H1 (cell line): ENCODE measurements around the gene ACRV1. TPM values are rescaled to one million over a fixed set of nuclear protein-coding genes. Genes with fewer than 3 reads are reported as not detected.

ENCODE experiments used
- CTCF ChIA-PET: fragments of 300-600 bp; sonication (Branson Sonifier 250); formaldehyde crosslinking; loops from one replicate; lab custom pipeline; 2021; ENCODE audit not compliant: partially characterized antibody; lab: Charles Lee
- POLR2A ChIA-PET: fragments of 300-600 bp; sonication (Branson Sonifier 250); formaldehyde crosslinking; loops from one replicate; lab custom pipeline; 2021; ENCODE audit warnings: inconsistent platforms; ENCODE audit not compliant: partially characterized antibody; lab: Charles Lee
- DNase-seq, 2 experiments: peaks; one replicate each; pipeline versions ENCODE4 v3.0.0 to v3.0.0-alpha.2; 2010 to 2022; ENCODE audit warnings: low spot score in 2 of 2, low read depth in 1 of 2, mixed read lengths in 1 of 2
- FAIRE-seq: peaks from 2 replicates; lab custom pipeline; 2011; peaks lifted over from hg19 to GRCh38; lab: Jason Lieb, UNC
- H2AFZ ChIP-seq: 2 replicates; pipeline ENCODE4 v1.8.1; 2012; ENCODE audit warnings: low read length, inconsistent platforms
- H2AK5ac ChIP-seq: 2 replicates; pipeline ENCODE4 v1.6.1; 2013; ENCODE audit warnings: low read depth, low read length
- H2BK120ac ChIP-seq: replicated peaks from 2 replicates; pipeline ENCODE3; 2013; ENCODE audit warnings: low read depth, low read length, inconsistent platforms
- H2BK12ac ChIP-seq: 2 replicates; pipeline ENCODE4 v1.6.1; 2013; ENCODE audit warnings: low read depth, low read length
- H2BK15ac ChIP-seq: 2 replicates; pipeline ENCODE4 v1.6.1; 2013; ENCODE audit warnings: low read length
- H2BK20ac ChIP-seq: 2 replicates; pipeline ENCODE4 v1.6.1; 2013; ENCODE audit warnings: low read length
- H2BK5ac ChIP-seq: 2 replicates; pipeline ENCODE4 v1.6.1; 2013; ENCODE audit warnings: low read depth, low read length
- H3K14ac ChIP-seq: 2 replicates; pipeline ENCODE4 v1.6.1; 2013; ENCODE audit warnings: inconsistent platforms; ENCODE audit not compliant: insufficient read length
- H3K18ac ChIP-seq: 2 replicates; pipeline ENCODE4 v1.6.1; 2013; ENCODE audit warnings: low read length; ENCODE audit errors: extremely low read depth
- H3K23ac ChIP-seq: 2 replicates; pipeline ENCODE4 v1.6.1; 2013; ENCODE audit warnings: inconsistent platforms; ENCODE audit not compliant: insufficient read length
- H3K23me2 ChIP-seq: 2 replicates; pipeline ENCODE4 v1.6.1; 2013; ENCODE audit warnings: low read depth, low read length
- H3K27ac ChIP-seq: 2 replicates; pipeline ENCODE4 v1.6.1; 2011; ENCODE audit warnings: low read depth, low read length, inconsistent platforms
- H3K27me3 ChIP-seq, 4 experiments: replicated peaks in 1 of 4; 1 replicate in 1 of 4; 2 replicates in 3 of 4; pipeline versions ENCODE4 v1.6.1 to v1.8.1; 2011 to 2013; ENCODE audit warnings: low read length in 3 of 4, mild to moderate bottlenecking in 3 of 4, inconsistent platforms in 2 of 4, mixed read lengths in 2 of 4, moderate library complexity in 1 of 4; ENCODE audit not compliant: control insufficient read depth in 3 of 4, insufficient read depth in 3 of 4; ENCODE audit errors: extremely low read depth in 1 of 4
- H3K36me3 ChIP-seq, 4 experiments: 2 replicates each; pipeline versions ENCODE4 v1.6.1 to v1.8.1; 2011 to 2013; ENCODE audit warnings: mild to moderate bottlenecking in 4 of 4, low read length in 3 of 4, moderate library complexity in 2 of 4, control low read depth in 1 of 4, inconsistent platforms in 1 of 4; ENCODE audit not compliant: insufficient read depth in 4 of 4, control insufficient read depth in 2 of 4
- H3K4ac ChIP-seq: replicated peaks from 2 replicates; pipeline ENCODE3; 2013; ENCODE audit warnings: low read length, low read depth, mixed read lengths, inconsistent platforms; ENCODE audit not compliant: insufficient read length
- H3K4me1 ChIP-seq, 4 experiments: replicated peaks in 1 of 4; 1 replicate in 1 of 4; 2 replicates in 3 of 4; pipeline versions ENCODE4 v1.6.1 to v1.8.1; 2011 to 2013; ENCODE audit warnings: low read length in 3 of 4, inconsistent platforms in 2 of 4, mixed read lengths in 1 of 4; ENCODE audit not compliant: insufficient read depth in 4 of 4, control insufficient read depth in 3 of 4
- H3K4me2 ChIP-seq, 2 experiments: 2 replicates each; pipeline versions ENCODE4 v1.6.1 to v1.8.1; 2011 to 2013; ENCODE audit warnings: low read depth in 2 of 2, low read length in 2 of 2, control low read depth in 1 of 2, inconsistent platforms in 1 of 2, mild to moderate bottlenecking in 1 of 2; ENCODE audit not compliant: insufficient read depth in 1 of 2
- H3K4me3 ChIP-seq, 4 experiments: fragments of 200-600, 300-600 bp in 1 of 4; sonication (generic), shearing (Covaris generic), sonication (Bioruptor Twin) in 1 of 4; 2 replicates each; pipeline versions ENCODE4 v1.5.1 to v1.8.1; 2011 to 2016; ENCODE audit warnings: low read length in 4 of 4, low read depth in 3 of 4, control low read depth in 2 of 4, inconsistent platforms in 2 of 4, mild to moderate bottlenecking in 2 of 4, mixed read lengths in 1 of 4, moderate library complexity in 1 of 4; ENCODE audit not compliant: insufficient read depth in 2 of 4; ENCODE audit errors: extremely low read depth in 1 of 4
- H3K56ac ChIP-seq: replicated peaks from 2 replicates; pipeline ENCODE3; 2013; ENCODE audit warnings: low read depth, mild to moderate bottlenecking, mixed read lengths, low read length, inconsistent platforms; ENCODE audit not compliant: insufficient read length
- H3K79me1 ChIP-seq: 2 replicates; pipeline ENCODE4 v1.6.1; 2013; ENCODE audit warnings: low read depth, low read length, control low read depth
- H3K79me2 ChIP-seq, 2 experiments: 2 replicates each; pipeline versions ENCODE4 v1.6.1 to v1.8.1; 2012 to 2013; ENCODE audit warnings: low read length in 2 of 2, mild to moderate bottlenecking in 2 of 2, inconsistent platforms in 1 of 2; ENCODE audit not compliant: insufficient read depth in 2 of 2, control insufficient read depth in 1 of 2
- H3K9ac ChIP-seq, 4 experiments: replicated peaks in 1 of 4; 1 replicate in 1 of 4; 2 replicates in 3 of 4; pipeline versions ENCODE4 v1.6.1 to v1.8.1; 2011 to 2013; ENCODE audit warnings: low read depth in 3 of 4, low read length in 3 of 4, control low read depth in 2 of 4, mild to moderate bottlenecking in 2 of 4, moderate library complexity in 2 of 4, inconsistent platforms in 1 of 4; ENCODE audit errors: extremely low read depth in 1 of 4
- H3K9me3 ChIP-seq, 2 experiments: 2 replicates each; pipeline versions ENCODE4 v1.6.1 to v1.8.1; 2012 to 2013; ENCODE audit warnings: mild to moderate bottlenecking in 2 of 2, moderate library complexity in 2 of 2, control low read depth in 1 of 2, inconsistent platforms in 1 of 2, low read depth in 1 of 2, low read length in 1 of 2, mixed read lengths in 1 of 2; ENCODE audit not compliant: insufficient read depth in 2 of 2
- H4K20me1 ChIP-seq, 2 experiments: replicated peaks in 1 of 2; 2 replicates each; pipeline versions ENCODE3 to v1.8.1; 2011 to 2013; ENCODE audit warnings: inconsistent platforms in 2 of 2, low read length in 2 of 2, mild to moderate bottlenecking in 1 of 2; ENCODE audit not compliant: insufficient read depth in 2 of 2, control insufficient read depth in 1 of 2
- H4K5ac ChIP-seq: 2 replicates; pipeline ENCODE4 v1.6.1; 2013; ENCODE audit warnings: low read length, low read depth, mixed read lengths, inconsistent platforms; ENCODE audit not compliant: insufficient read length
- H4K8ac ChIP-seq: 2 replicates; pipeline ENCODE4 v1.8.0; 2013; ENCODE audit warnings: mild to moderate bottlenecking, moderate library complexity, low read length, inconsistent platforms; ENCODE audit not compliant: insufficient read depth; ENCODE audit errors: extremely low read depth
- H4K91ac ChIP-seq: replicated peaks from 2 replicates; pipeline ENCODE3; 2013; ENCODE audit warnings: low read length, mixed read lengths, inconsistent platforms; ENCODE audit not compliant: insufficient read length
- ATF2 ChIP-seq: IDR thresholded peaks from 2 replicates; pipeline ENCODE4 v1.6.1; 2012; ENCODE audit warnings: low read length, inconsistent platforms
- GTF2F1 ChIP-seq: IDR thresholded peaks from 2 replicates; pipeline ENCODE4 v1.6.1; 2012; ENCODE audit warnings: low read depth, low read length, improper control_type of control experiment, borderline replicate concordance
- KDM1A ChIP-seq: fragments of 200-600, 300-600 bp; sonication (generic); IDR thresholded peaks from 2 replicates; pipeline ENCODE4 v1.7.1; 2016; ENCODE audit warnings: mild to moderate bottlenecking, low read length, borderline replicate concordance
- SP2 ChIP-seq: IDR thresholded peaks from 2 replicates; pipeline ENCODE4 v1.6.1; 2012; ENCODE audit warnings: mild to moderate bottlenecking, low read length, inconsistent platforms
- WGBS, 2 experiments: shearing (Covaris generic) in 1 of 2; methylation state at CpG; one replicate each; pipeline versions ENCODE4 v1.1.6 to v1.1.7; 2013 to 2015; ENCODE audit warnings: low lambda C conversion rate in 2 of 2, mixed read lengths in 2 of 2, inconsistent platforms in 1 of 2, low coverage in 1 of 2, missing lambda C conversion rate in 1 of 2; ENCODE audit not compliant: insufficient replicate concordance in 2 of 2, insufficient coverage in 1 of 2, insufficient read length in 1 of 2; ENCODE audit errors: extremely low coverage in 1 of 2, missing lambda C conversion rate in 1 of 2; 5-methylcytosine and 5-hydroxymethylcytosine counted together
- polyA plus RNA-seq, 7 experiments: library from polyadenylated mRNA; depleted of rRNA in 3 of 7; stranded (reverse) in 5 of 7; unstranded in 2 of 7; fragments of >200 nt in 5 of 7; fragments of 200-250 nt in 2 of 7; gene quantifications; 1 replicate in 5 of 7; 2 replicates in 1 of 7; 4 replicates in 1 of 7; pipeline versions ENCODE4 v1.2.1 to v1.2.3, GENCODE V29; 2011 to 2013; ENCODE audit warnings: missing spikeins in 2 of 7, mixed read lengths in 2 of 7
- total RNA-seq: library from RNA; stranded (reverse); fragmentation: NEBNext Ultra II Directional; extraction: Animal tissue kit (Norgen Biotek cat#: 25700); gene quantifications from 2 replicates; pipeline ENCODE4 v1.2.1, GENCODE V29; 2021

The ACRV1 gene
- total and polyA plus RNA-seq, 2 of the 8 experiments (the other 6 are each of a cell fraction or from before 2014, with no cell fraction given), result 0.06 TPM; not detected in 1

DNA sequence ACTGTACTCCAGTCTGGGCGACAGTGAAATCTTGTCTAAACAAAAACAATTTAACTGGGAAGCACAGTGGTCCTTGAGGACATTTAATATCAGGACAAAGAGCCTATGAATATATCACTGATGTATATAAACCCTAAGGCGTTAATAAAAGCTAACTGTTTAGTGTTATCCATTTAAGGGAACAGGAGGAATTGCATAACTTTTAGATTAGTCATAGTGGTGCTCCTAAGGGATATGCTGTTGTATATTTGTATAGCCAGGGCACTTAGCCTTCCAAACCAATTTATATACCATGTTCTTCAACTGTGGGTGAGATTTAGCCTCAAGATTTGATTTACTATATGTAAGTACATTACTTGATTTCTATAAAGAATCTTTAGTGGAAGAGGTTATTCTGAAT lies 58.7 kb downstream of the ACRV1 start:
- Histone ChIP-seq H3K23me2 (peaks cover 4% of the 10 kb centered on the region), H4K20me1 (no peaks in the 10 kb centered on the region), H3K18ac (no peak overlapping the region), H2AK5ac (no peak overlapping the region), H3K79me1 (no peaks in the 10 kb centered on the region; the same call in 1 of the 2 replicates), H3K79me2 (peaks cover 2 to 7% of the 10 kb centered on the region in 2 experiments; a peak in 3 of 4 replicates), H3K4me1 (peaks cover 0 to 3% (median 0%) of the 10 kb centered on the region in 4 experiments; a peak in 2 of 7 replicates), H2BK120ac (no peak overlapping the region), H3K14ac (no peak overlapping the region), H2BK5ac (no peak overlapping the region), H2AFZ (no peak overlapping the region), H3K27me3 (no peaks in the 10 kb centered on the region), H4K8ac (no peak overlapping the region), H2BK20ac (no peak overlapping the region), H3K9me3 (no peaks in the 10 kb centered on the region), H3K27ac (no peak overlapping the region), H3K4me2 (no peak overlapping the region), H3K56ac (no peak overlapping the region), H3K23ac (no peak overlapping the region), H3K4me3 (no peak overlapping the region), H4K5ac (no peak overlapping the region), H3K4ac (no peak overlapping the region), H2BK12ac (no peak overlapping the region), H3K9ac (no peak overlapping the region), H3K36me3 (peaks cover 10 to 47% (median 38%) of the 10 kb centered on the region in 4 experiments), H2BK15ac (no peak overlapping the region), H4K91ac (no peak overlapping the region)
- CTCF ChIA-PET, result interaction anchor here (0.7 to 1.3 kb wide), 2 partner anchors 58 to 111 kb away, joined by 3 read pairs; no protein-coding TSS in a partner anchor
- DNase-seq (no peak), FAIRE-seq (no peak)
- 88% methylated on average over 2 of the region's 2 CpGs; no CpG with 5 or more reads in 1 of the 2 experiments for WGBS, 2 experiments
- TF ChIP-seq KDM1A, result no peak
- TF ChIP-seq GTF2F1, result no peak
- TF ChIP-seq SP2, result no peak
- TF ChIP-seq ATF2, result no peak
- POLR2A ChIA-PET, result interaction anchor here (1.0 to 1.4 kb wide), 3 partner anchors 8 to 18 kb away, joined by 3 to 6 read pairs (median 3); no protein-coding TSS in a partner anchor
